IPS-20b (cell line): ENCODE data around the gene PRKCZ.
"Not testable (repeated sequence)": the region's sequence is repeated elsewhere in the genome, so short reads cannot be mapped to it uniquely, and the experiment has no call there.

Experiments
- H3K27ac ChIP-seq: one replicate; pipeline ENCODE4 v1.5.1; 2013; ENCODE audit warnings: low read length
- H3K27me3 ChIP-seq: 2 replicates; pipeline ENCODE4 v1.6.1; 2013; ENCODE audit warnings: mild to moderate bottlenecking, low read length, inconsistent platforms; ENCODE audit not compliant: insufficient read depth
- H3K36me3 ChIP-seq: 2 replicates; pipeline ENCODE4 v1.6.1; 2013; ENCODE audit warnings: low read depth, mild to moderate bottlenecking, inconsistent platforms, low read length, moderate library complexity; ENCODE audit not compliant: insufficient read depth
- H3K4me1 ChIP-seq: 2 replicates; pipeline ENCODE4 v1.6.1; 2013; ENCODE audit warnings: mild to moderate bottlenecking, control low read depth, inconsistent platforms, low read length, moderate library complexity; ENCODE audit not compliant: insufficient read depth
- H3K4me3 ChIP-seq: 2 replicates; pipeline ENCODE4 v1.5.1; 2013; ENCODE audit warnings: mild to moderate bottlenecking, low read length, inconsistent platforms
- H3K9ac ChIP-seq: 2 replicates; pipeline ENCODE4 v1.6.1; 2013; ENCODE audit warnings: low read depth, mild to moderate bottlenecking, inconsistent platforms, low read length, moderate library complexity
- H3K9me3 ChIP-seq: 2 replicates; pipeline ENCODE4 v1.6.1; 2013; ENCODE audit warnings: mild to moderate bottlenecking, low read depth, low read length, inconsistent platforms; ENCODE audit not compliant: insufficient read depth

The PRKCZ gene

DNA sequence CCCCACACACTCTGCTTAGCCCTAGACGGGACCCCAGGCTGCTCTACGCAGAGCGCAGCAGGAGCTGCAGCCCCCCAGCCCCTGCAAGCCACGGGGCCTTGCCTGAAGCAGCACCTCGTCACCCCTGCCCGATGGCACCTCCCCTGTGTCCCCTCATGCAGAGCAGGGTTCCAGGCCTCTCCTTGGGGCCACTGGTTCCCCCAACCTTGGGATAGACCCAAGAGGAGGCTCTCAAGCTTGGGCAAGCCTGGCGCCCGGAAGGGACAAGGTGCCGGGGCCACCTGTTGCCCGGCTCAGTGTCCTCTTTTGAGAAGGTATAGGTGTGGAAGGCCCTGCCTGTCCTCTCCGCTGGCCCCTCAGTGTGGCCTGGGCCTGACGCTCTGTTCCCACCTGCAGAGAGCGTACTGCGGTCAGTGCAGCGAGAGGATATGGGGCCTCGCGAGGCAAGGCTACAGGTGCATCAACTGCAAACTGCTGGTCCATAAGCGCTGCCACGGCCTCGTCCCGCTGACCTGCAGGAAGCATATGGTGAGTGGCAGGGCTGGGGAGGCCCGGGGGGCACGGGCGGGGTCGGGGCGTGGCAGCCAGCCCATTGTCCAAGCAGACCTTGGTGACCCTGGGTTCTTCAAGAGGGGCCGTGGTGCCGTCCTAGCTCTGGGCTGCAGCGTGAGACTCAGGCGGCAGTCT lies 93.7 kb downstream of the PRKCZ start:
- H3K36me3 ChIP-seq, result peaks cover 29% of the 10 kb centered on the region

GRCh38 chr1:2144501-2145090 lies 94.4 kb downstream of the PRKCZ start:
- Histone ChIP-seq H3K27ac (no peak overlapping the region), H3K4me3 (no peak overlapping the region), H3K9me3 (no peaks in the 10 kb centered on the region), H3K9ac (no peak overlapping the region), H3K36me3 (peaks cover 35% of the 10 kb centered on the region), H3K4me1 (no peaks in the 10 kb centered on the region), H3K27me3 (no peaks in the 10 kb centered on the region)

More for the DNA sequence above, 93.7 kb downstream of the PRKCZ start:
- no peak overlapping the region for H3K27ac ChIP-seq
- no peak overlapping the region for H3K9ac ChIP-seq
- no peaks in the 10 kb centered on the region for H3K9me3 ChIP-seq
- no peaks in the 10 kb centered on the region for H3K4me1 ChIP-seq
- no peak overlapping the region for H3K4me3 ChIP-seq
- no peaks in the 10 kb centered on the region for H3K27me3 ChIP-seq

- H3K4me1 ChIP-seq, result no peaks in the 10 kb centered on the region
- H3K27me3 ChIP-seq, result no peaks in the 10 kb centered on the region
- H3K4me3 ChIP-seq, result no peak overlapping the region
- H3K9ac ChIP-seq, result no peak overlapping the region
- H3K9me3 ChIP-seq, result no peaks in the 10 kb centered on the region
- H3K36me3 ChIP-seq, result peaks cover 43% of the 10 kb centered on the region
- no peak overlapping the region for H3K27ac ChIP-seq
Observed at GRCh38 chr1:2145946-2146835, 96.0 kb downstream of the PRKCZ start.

GRCh38 chr1:2146836-2147517 lies 96.8 kb downstream of the PRKCZ start:
- no peak overlapping the region for H3K9ac ChIP-seq
- no peaks in the 10 kb centered on the region for H3K27me3 ChIP-seq
- peaks cover 46% of the 10 kb centered on the region for H3K36me3 ChIP-seq
- no peaks in the 10 kb centered on the region for H3K9me3 ChIP-seq
- H3K4me1 ChIP-seq, result no peaks in the 10 kb centered on the region
- no peak overlapping the region for H3K4me3 ChIP-seq
- no peak overlapping the region for H3K27ac ChIP-seq

DNA sequence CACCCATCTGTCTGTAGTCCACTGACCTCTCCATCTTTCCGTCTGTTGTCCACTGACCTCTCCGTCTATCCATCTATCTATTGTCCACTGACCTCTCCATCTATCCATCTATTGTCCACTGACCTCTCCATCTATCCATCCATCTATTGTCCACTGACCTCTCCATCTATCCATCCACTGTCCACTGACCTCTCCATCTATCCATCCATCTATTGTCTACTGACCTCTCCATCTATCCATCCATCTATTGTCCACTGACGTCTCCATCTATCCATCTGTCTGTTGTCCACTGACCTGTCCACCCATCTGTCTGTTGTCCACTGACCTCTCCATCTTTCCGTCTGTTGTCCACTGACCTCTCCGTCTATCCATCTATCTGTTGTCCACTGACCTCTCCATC lies 97.7 kb downstream of the PRKCZ start:
- peaks cover 53% of the 10 kb centered on the region for H3K36me3 ChIP-seq
- H3K4me1 ChIP-seq, H3K27ac ChIP-seq, H3K9me3 ChIP-seq, H3K4me3 ChIP-seq, H3K9ac ChIP-seq, H3K27me3 ChIP-seq: not testable (repeated sequence)

DNA sequence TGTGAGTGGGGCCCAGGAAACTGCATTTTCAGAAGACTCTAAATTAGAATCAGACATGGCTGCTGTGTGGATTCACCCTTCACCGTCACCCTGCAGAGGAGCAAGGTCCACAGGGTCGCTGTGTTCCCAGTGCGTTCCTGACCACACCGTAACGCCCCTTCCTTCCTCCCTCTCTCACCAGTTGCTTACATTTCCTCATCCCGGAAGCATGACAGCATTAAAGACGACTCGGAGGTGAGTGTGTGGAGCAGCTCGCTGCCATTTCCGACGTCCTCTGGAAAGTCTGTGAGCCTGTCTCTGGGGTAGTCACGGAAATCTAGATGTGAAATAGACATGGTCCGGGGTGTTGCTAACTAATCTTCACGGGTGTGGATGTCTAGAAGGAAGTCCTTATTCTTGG lies 98.5 kb downstream of the PRKCZ start:
- no peak overlapping the region for H3K4me3 ChIP-seq
- no peaks in the 10 kb centered on the region for H3K4me1 ChIP-seq
- H3K9ac ChIP-seq, result no peak overlapping the region
- peaks cover 58% of the 10 kb centered on the region for H3K36me3 ChIP-seq
- no peaks in the 10 kb centered on the region for H3K27me3 ChIP-seq
- H3K27ac ChIP-seq, result no peak overlapping the region
- no peaks in the 10 kb centered on the region for H3K9me3 ChIP-seq

GRCh38 chr1:2150801-2151200 lies 100.6 kb downstream of the PRKCZ start:
- no peaks in the 10 kb centered on the region for H3K4me1 ChIP-seq
- no peak overlapping the region for H3K4me3 ChIP-seq
- H3K27ac ChIP-seq, result no peak overlapping the region
- no peaks in the 10 kb centered on the region for H3K27me3 ChIP-seq
- H3K36me3 ChIP-seq, result peaks cover 64% of the 10 kb centered on the region
- no peaks in the 10 kb centered on the region for H3K9me3 ChIP-seq
- no peak overlapping the region for H3K9ac ChIP-seq

GRCh38 chr1:2151252-2151651 lies 101.0 kb downstream of the PRKCZ start:
- H3K36me3 ChIP-seq, result peaks cover 64% of the 10 kb centered on the region

GRCh38 chr1:2151911-2152310 lies 101.7 kb downstream of the PRKCZ start:
- H3K9ac ChIP-seq, result no peak overlapping the region
- no peaks in the 10 kb centered on the region for H3K27me3 ChIP-seq
- peaks cover 63% of the 10 kb centered on the region for H3K36me3 ChIP-seq
- no peak overlapping the region for H3K4me3 ChIP-seq
- H3K9me3 ChIP-seq, result no peaks in the 10 kb centered on the region
- no peak overlapping the region for H3K27ac ChIP-seq
- no peaks in the 10 kb centered on the region for H3K4me1 ChIP-seq

More at GRCh38 chr1:2151252-2151651, 101.0 kb downstream of the PRKCZ start:
- Histone ChIP-seq H3K9ac (no peak overlapping the region), H3K4me1 (no peaks in the 10 kb centered on the region), H3K27ac (no peak overlapping the region), H3K27me3 (no peaks in the 10 kb centered on the region), H3K9me3 (no peaks in the 10 kb centered on the region), H3K4me3 (no peak overlapping the region)

DNA sequence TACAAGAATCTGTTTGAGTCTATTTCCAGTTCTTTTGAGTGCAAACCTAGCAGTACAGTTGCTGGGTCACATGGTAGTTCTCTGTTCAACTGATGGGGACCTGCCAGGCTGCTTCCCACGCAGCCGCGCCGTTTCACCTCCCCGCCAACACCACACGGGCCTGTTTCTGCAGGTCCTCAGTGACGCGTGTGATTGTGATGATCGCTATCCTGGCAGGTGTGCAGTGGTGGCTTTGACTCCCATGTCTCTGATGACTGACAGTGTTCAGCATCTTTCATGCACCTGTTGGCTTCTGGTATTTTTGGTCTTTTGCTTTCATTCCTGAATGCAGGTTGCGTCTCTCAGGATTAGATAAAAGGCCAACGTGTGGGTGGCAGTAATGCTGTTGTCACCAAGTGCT lies 102.7 kb downstream of the PRKCZ start:
- Histone ChIP-seq H3K27ac (no peak overlapping the region), H3K9ac (no peak overlapping the region), H3K4me1 (no peaks in the 10 kb centered on the region), H3K27me3 (no peaks in the 10 kb centered on the region), H3K9me3 (no peaks in the 10 kb centered on the region), H3K4me3 (no peak overlapping the region), H3K36me3 (peaks cover 61% of the 10 kb centered on the region)

DNA sequence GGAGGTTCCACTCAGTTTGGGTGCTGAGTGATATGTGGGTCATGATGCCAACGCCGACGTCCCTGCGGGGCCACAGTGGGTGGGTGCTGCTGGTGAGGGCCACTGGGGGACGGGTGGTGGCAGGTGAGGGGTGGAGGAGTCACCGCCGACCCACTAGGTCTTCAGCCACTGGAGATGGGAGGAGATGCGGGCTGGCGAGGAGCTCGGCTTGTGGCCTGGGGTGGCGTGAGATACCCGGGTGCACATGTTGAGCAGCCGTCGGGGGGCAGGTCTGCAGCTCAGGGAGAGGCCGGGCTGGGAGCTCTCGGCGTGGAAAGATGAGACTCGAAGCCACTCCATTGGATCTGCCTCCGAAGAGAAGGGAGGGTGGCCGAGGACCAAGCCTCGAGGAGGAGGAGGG lies 103.8 kb downstream of the PRKCZ start:
- no peak overlapping the region for H3K9ac ChIP-seq
- H3K4me1 ChIP-seq, result no peaks in the 10 kb centered on the region
- H3K36me3 ChIP-seq, result peaks cover 53% of the 10 kb centered on the region
- no peak overlapping the region for H3K27ac ChIP-seq
- no peaks in the 10 kb centered on the region for H3K27me3 ChIP-seq
- no peak overlapping the region for H3K4me3 ChIP-seq
- no peaks in the 10 kb centered on the region for H3K9me3 ChIP-seq
